ENCODE data around the gene BANF2. TPM values are rescaled to one million over a fixed set of nuclear protein-coding genes. Genes with fewer than 3 reads are reported as not detected.

BANF2 gene
- total and polyA plus RNA-seq, 2 of the 13 experiments (the other 11 are each of a cell fraction or from before 2014, with no cell fraction given) = 0.35 TPM; not detected in 1

DNA sequence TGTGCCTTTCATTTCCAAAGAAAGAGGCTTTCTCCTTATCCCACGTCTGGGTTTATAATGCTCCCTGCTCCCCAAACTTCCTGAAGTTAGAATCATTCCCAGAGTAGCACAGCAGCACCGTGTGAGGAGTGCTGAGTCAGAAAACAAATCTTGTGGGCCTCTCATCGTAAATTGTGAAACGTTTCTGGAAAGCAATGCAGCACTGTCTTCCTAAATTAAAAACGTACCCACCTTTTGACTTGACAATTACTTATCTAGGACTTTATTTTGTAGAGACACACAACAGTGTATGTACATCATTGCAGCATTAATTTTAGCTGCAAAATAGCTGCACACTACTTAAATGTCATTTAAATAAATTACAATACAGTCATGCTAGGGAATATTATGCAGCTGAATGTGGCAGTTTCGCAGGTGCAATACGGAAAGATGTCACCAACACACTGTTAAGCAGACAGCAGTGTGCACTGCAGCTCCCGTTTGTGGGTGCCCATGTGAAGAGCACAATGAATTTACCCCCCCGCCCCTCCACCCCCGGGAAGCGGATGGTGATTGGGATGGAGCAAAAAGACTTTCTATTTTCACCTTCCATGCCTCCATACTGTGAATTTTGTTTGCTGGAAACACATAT, 48.5 kb upstream of the BANF2 start (continued):
- no peak for TF ChIP-seq PCBP1 (IDR thresholded peaks at IDR 0.05; ENCODE audit: borderline replicate concordance, low read depth, low read length)
- TF ChIP-seq SP1 (IDR thresholded peaks at IDR 0.05) = no peak
- TF ChIP-seq SP1 (CRISPR knock-in tag; IDR thresholded peaks at IDR 0.05) = 0 out of 2 replicates have a peak, but pooled peaks have one; percentile 12
- no peak for TF ChIP-seq ZNF660 (CRISPR knock-in tag; IDR thresholded peaks at IDR 0.05; ENCODE audit: borderline replicate concordance, low read depth)
- TF ChIP-seq, protein P1, sequence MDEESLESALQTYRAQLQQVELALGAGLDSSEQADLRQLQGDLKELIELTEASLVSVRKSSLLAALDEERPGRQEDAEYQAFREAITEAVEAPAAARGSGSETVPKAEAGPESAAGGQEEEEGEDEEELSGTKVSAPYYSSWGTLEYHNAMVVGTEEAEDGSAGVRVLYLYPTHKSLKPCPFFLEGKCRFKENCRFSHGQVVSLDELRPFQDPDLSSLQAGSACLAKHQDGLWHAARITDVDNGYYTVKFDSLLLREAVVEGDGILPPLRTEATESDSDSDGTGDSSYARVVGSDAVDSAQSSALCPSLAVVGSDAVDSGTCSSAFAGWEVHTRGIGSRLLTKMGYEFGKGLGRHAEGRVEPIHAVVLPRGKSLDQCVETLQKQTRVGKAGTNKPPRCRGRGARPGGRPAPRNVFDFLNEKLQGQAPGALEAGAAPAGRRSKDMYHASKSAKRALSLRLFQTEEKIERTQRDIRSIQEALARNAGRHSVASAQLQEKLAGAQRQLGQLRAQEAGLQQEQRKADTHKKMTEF (CRISPR knock-in tag; IDR thresholded peaks at IDR 0.05) = 0 out of 2 replicates have a peak, but pooled peaks have one; percentile 10
- TF ChIP-seq MAFF (IDR thresholded peaks at IDR 0.05; ENCODE audit: low read depth, low read length) = peak; percentile 37; the same call in 1 of the 2 replicates
- TF ChIP-seq ZSCAN21 (CRISPR knock-in tag; IDR thresholded peaks at IDR 0.05; ENCODE audit: borderline replicate concordance) = no peak
- TF ChIP-seq ONECUT2 (CRISPR knock-in tag; IDR thresholded peaks at IDR 0.05) = no peak
- no peak for TF ChIP-seq MED1 (CRISPR knock-in tag; IDR thresholded peaks at IDR 0.05)
- TF ChIP-seq, protein P2, sequence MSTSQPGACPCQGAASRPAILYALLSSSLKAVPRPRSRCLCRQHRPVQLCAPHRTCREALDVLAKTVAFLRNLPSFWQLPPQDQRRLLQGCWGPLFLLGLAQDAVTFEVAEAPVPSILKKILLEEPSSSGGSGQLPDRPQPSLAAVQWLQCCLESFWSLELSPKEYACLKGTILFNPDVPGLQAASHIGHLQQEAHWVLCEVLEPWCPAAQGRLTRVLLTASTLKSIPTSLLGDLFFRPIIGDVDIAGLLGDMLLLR (CRISPR knock-in tag; IDR thresholded peaks at IDR 0.05) = no peak
- TF ChIP-seq MAFK (conservative IDR thresholded peaks at IDR 0.05 in 1 of 2, IDR thresholded peaks at IDR 0.05 in 1 of 2; ENCODE audit: low read length in 2 of 2) = peak; percentile 40 to 43
- TF ChIP-seq HDAC1 (CRISPR knock-in tag; IDR thresholded peaks at IDR 0.05) = no peak
- TF ChIP-seq, protein P3, sequence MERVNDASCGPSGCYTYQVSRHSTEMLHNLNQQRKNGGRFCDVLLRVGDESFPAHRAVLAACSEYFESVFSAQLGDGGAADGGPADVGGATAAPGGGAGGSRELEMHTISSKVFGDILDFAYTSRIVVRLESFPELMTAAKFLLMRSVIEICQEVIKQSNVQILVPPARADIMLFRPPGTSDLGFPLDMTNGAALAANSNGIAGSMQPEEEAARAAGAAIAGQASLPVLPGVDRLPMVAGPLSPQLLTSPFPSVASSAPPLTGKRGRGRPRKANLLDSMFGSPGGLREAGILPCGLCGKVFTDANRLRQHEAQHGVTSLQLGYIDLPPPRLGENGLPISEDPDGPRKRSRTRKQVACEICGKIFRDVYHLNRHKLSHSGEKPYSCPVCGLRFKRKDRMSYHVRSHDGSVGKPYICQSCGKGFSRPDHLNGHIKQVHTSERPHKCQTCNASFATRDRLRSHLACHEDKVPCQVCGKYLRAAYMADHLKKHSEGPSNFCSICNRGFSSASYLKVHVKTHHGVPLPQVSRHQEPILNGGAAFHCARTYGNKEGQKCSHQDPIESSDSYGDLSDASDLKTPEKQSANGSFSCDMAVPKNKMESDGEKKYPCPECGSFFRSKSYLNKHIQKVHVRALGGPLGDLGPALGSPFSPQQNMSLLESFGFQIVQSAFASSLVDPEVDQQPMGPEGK (CRISPR knock-in tag; IDR thresholded peaks at IDR 0.05) = 0 out of 2 replicates have a peak, but pooled peaks have one; percentile 16
- TF ChIP-seq, protein P4, sequence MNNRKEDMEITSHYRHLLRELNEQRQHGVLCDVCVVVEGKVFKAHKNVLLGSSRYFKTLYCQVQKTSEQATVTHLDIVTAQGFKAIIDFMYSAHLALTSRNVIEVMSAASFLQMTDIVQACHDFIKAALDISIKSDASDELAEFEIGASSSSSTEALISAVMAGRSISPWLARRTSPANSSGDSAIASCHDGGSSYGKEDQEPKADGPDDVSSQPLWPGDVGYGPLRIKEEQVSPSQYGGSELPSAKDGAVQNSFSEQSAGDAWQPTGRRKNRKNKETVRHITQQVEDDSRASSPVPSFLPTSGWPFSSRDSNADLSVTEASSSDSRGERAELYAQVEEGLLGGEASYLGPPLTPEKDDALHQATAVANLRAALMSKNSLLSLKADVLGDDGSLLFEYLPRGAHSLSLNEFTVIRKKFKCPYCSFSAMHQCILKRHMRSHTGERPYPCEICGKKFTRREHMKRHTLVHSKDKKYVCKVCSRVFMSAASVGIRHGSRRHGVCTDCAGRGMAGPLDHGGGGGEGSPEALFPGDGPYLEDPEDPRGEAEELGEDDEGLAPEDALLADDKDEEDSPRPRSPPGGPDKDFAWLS (CRISPR knock-in tag; IDR thresholded peaks at IDR 0.05; ENCODE audit: borderline replicate concordance) = no peak
- TF ChIP-seq ZNF776 (CRISPR knock-in tag; IDR thresholded peaks at IDR 0.05) = no peak
- no peak for TF ChIP-seq SMARCC2 (IDR thresholded peaks at IDR 0.05)
- no peak for TF ChIP-seq ZNF431 (CRISPR knock-in tag; IDR thresholded peaks at IDR 0.05; ENCODE audit: borderline replicate concordance, low read depth)
- TF ChIP-seq, protein P5, sequence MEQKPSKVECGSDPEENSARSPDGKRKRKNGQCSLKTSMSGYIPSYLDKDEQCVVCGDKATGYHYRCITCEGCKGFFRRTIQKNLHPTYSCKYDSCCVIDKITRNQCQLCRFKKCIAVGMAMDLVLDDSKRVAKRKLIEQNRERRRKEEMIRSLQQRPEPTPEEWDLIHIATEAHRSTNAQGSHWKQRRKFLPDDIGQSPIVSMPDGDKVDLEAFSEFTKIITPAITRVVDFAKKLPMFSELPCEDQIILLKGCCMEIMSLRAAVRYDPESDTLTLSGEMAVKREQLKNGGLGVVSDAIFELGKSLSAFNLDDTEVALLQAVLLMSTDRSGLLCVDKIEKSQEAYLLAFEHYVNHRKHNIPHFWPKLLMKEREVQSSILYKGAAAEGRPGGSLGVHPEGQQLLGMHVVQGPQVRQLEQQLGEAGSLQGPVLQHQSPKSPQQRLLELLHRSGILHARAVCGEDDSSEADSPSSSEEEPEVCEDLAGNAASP (CRISPR knock-in tag; IDR thresholded peaks at IDR 0.05; ENCODE audit: borderline replicate concordance) = no peak
- no peak for TF ChIP-seq ZNF44 (CRISPR knock-in tag; IDR thresholded peaks at IDR 0.05)
- no peak for TF ChIP-seq MATR3 (CRISPR knock-in tag; IDR thresholded peaks at IDR 0.05)
- TF ChIP-seq ZNF775 (CRISPR knock-in tag; IDR thresholded peaks at IDR 0.05; ENCODE audit: borderline replicate concordance) = no peak
- no peak for TF ChIP-seq MTA1 (CRISPR knock-in tag; IDR thresholded peaks at IDR 0.05; ENCODE audit: borderline replicate concordance)

All from HepG2 (cell line).